Neural crest cell (in vitro differentiated cells): Measurements from ENCODE around the gene SMPD2. TPM values are rescaled to one million over a fixed set of nuclear protein-coding genes. Genes with fewer than 3 reads are reported as not detected.
A peak's percentile ranks its signal among the peaks of the same experiment; 100 is the strongest.

Source experiments
- DNase-seq: peaks from one replicate; pipeline ENCODE4 v3.0.0; 2021; ENCODE audit warnings: low read depth, mixed read lengths, low spot score
- H3K27ac Mint-ChIP-seq: one replicate; pipeline ENCODE4 v1.8.0; 2021; ENCODE audit warnings: mild to moderate bottlenecking, mixed read lengths; ENCODE audit not compliant: unreplicated experiment
- H3K27me3 Mint-ChIP-seq: 2 replicates; pipeline ENCODE4 v1.8.0; 2021; ENCODE audit warnings: low read depth, mild to moderate bottlenecking, mixed read lengths
- H3K36me3 Mint-ChIP-seq: 2 replicates; pipeline ENCODE4 v1.8.0; 2021; ENCODE audit warnings: low read depth, mild to moderate bottlenecking, mixed read lengths
- H3K4me1 Mint-ChIP-seq: 2 replicates; pipeline ENCODE4 v1.8.0; 2021; ENCODE audit warnings: mixed read lengths
- H3K4me3 Mint-ChIP-seq: one replicate; pipeline ENCODE4 v1.8.0; 2021; ENCODE audit warnings: mild to moderate bottlenecking, mixed read lengths
- H3K9me3 Mint-ChIP-seq: 2 replicates; pipeline ENCODE4 v1.8.0; 2021; ENCODE audit warnings: mixed read lengths
- total RNA-seq: library from RNA; stranded (reverse); gene quantifications from 2 replicates; pipeline ENCODE4 v1.2.1, GENCODE V29; 2021
- TF ChIP-seq, protein P1 (sequence below): fragments of 200-600 bp; sonication (generic); conservative IDR thresholded peaks from 2 replicates; pipeline ENCODE4 v1.5.0; 2021; ENCODE audit warnings: antibody characterized with exemption, mild to moderate bottlenecking

The SMPD2 gene
- total RNA-seq, 1 donor from 2014 or later = 9.7 TPM

DNA sequence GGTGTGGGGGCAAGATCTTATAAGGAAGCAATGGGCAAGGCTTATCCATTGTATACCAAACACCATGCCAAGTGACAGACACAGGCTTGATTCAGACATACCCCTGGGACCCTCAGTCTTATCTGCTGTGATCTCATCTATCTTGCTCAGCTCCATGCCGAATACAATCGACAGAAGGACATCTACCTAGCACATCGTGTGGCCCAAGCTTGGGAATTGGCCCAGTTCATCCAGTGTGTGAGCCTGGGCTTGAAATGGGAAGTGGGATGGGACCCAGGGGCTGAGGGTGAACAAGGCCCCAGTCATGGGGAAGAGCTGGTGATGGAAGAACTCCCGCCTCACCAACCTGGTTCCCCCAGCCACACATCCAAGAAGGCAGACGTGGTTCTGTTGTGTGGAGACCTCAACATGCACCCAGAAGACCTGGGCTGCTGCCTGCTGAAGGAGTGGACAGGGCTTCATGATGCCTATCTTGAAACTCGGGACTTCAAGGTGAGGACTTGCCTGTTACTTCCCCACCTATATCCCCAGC lies 1.9 kb downstream of the SMPD2 start:
- Mint-ChIP-seq H3K4me3 (peak overlapping the region; percentile 97), H3K4me1 (peaks cover 19% of the 10 kb centered on the region), H3K27me3 (no peaks in the 10 kb centered on the region), H3K27ac (no peak overlapping the region), H3K36me3 (peaks cover 5% of the 10 kb centered on the region), H3K9me3 (no peaks in the 10 kb centered on the region)
- TF ChIP-seq, protein P1, sequence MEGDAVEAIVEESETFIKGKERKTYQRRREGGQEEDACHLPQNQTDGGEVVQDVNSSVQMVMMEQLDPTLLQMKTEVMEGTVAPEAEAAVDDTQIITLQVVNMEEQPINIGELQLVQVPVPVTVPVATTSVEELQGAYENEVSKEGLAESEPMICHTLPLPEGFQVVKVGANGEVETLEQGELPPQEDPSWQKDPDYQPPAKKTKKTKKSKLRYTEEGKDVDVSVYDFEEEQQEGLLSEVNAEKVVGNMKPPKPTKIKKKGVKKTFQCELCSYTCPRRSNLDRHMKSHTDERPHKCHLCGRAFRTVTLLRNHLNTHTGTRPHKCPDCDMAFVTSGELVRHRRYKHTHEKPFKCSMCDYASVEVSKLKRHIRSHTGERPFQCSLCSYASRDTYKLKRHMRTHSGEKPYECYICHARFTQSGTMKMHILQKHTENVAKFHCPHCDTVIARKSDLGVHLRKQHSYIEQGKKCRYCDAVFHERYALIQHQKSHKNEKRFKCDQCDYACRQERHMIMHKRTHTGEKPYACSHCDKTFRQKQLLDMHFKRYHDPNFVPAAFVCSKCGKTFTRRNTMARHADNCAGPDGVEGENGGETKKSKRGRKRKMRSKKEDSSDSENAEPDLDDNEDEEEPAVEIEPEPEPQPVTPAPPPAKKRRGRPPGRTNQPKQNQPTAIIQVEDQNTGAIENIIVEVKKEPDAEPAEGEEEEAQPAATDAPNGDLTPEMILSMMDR = no peak
- no peak for DNase-seq

DNA sequence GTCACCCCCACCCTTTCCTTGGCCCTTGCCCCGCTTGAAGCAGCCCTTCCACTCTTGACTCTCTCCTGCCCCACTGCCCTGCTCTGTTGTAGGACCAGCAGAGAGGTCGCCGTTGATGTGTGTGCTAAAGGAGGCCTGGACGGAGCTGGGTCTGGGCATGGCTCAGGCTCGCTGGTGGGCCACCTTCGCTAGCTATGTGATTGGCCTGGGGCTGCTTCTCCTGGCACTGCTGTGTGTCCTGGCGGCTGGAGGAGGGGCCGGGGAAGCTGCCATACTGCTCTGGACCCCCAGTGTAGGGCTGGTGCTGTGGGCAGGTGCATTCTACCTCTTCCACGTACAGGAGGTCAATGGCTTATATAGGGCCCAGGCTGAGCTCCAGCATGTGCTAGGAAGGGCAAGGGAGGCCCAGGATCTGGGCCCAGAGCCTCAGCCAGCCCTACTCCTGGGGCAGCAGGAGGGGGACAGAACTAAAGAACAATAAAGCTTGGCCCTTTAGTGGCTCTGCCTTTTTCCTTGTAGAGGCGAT lies 3.0 kb downstream of the SMPD2 start:
- Mint-ChIP-seq H3K4me1 (peaks cover 19% of the 10 kb centered on the region), H3K9me3 (no peaks in the 10 kb centered on the region), H3K27ac (no peak overlapping the region), H3K36me3 (peaks cover 5% of the 10 kb centered on the region), H3K27me3 (no peaks in the 10 kb centered on the region), H3K4me3 (peak overlapping the region; percentile 97)
- TF ChIP-seq, protein P1 = no peak
- DNase-seq = no peak

DNA sequence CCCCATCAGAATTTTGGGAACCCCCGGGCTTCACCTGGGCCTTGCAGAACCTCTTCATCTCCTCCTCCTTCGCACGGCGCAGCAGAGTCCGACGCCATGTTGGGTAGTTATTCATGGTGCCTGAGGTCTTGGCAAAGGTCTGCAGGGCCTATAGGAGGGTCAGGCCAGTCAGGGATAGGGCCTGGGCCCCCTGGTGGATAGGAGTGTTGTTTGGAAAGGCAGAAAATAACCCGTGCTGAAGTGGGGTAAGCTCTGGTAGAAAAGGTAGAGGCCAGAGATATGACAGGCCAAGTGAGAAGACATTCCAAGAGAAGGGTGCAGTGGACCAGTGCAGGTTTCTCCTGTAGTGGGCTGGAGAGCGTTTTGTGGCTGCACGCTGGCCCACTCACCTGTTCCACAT lies 4.9 kb downstream of the SMPD2 start:
- Mint-ChIP-seq H3K9me3 (no peaks in the 10 kb centered on the region), H3K27me3 (no peaks in the 10 kb centered on the region), H3K27ac (no peak overlapping the region), H3K4me1 (peaks cover 11% of the 10 kb centered on the region), H3K36me3 (peaks cover 5% of the 10 kb centered on the region), H3K4me3 (peak overlapping the region; percentile 62)
- TF ChIP-seq, protein P1 = peak; percentile 14
- no peak for DNase-seq

DNA sequence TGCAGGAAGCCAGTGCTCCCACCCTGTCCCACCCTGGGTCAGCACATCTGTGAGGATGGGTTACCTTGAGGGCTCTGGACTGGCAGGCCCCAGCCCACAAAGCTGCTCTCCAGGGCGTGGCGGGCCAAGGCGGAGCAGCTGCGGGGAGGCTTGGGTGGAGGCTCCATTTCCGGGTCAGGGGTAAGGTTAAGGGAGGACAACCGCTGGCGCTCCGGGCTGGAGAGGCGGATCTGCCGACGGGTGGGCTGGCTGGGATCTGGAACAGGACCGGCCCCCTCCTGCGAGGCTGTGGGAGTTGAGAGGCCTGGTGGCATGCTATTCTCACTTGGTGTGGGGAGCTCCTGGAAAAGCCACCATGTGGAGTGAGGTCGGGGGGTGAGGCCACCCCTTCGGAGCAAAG lies 5.5 kb downstream of the SMPD2 start:
- H3K4me1 Mint-ChIP-seq = peaks cover 10% of the 10 kb centered on the region
- DNase-seq = no peak
- no peaks in the 10 kb centered on the region for H3K27me3 Mint-ChIP-seq
- no peaks in the 10 kb centered on the region for H3K9me3 Mint-ChIP-seq
- H3K27ac Mint-ChIP-seq = peak overlapping the region; percentile 67
- TF ChIP-seq, protein P1 = no peak
- H3K4me3 Mint-ChIP-seq = no peak overlapping the region
- H3K36me3 Mint-ChIP-seq = peaks cover 5% of the 10 kb centered on the region

DNA sequence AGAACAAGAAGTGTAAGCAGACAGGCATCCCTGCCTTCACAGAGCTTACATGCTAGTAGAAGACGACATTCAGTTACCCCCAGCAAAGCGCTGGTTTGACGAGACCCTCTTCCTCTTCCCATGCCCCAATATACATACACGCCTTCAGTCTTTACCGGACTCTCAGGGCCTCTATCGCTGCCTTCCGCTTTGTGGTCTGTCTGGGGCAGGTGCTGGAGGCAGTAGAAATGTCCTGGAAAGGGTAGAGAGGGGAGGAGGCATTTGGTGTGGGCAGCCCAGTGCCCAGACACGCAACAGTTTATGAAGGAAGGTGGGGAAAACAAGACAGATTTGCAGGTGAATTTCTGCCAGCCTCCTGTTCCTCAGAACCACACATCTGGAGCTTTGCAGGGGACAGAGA lies 6.0 kb downstream of the SMPD2 start:
- DNase-seq = no peak
- H3K9me3 Mint-ChIP-seq = no peaks in the 10 kb centered on the region
- TF ChIP-seq, protein P1 = no peak
- peaks cover 5% of the 10 kb centered on the region for H3K4me1 Mint-ChIP-seq
- no peaks in the 10 kb centered on the region for H3K27me3 Mint-ChIP-seq
- H3K4me3 Mint-ChIP-seq = peak overlapping the region; percentile 44
- peak overlapping the region; percentile 62 for H3K27ac Mint-ChIP-seq
- peaks cover 5% of the 10 kb centered on the region for H3K36me3 Mint-ChIP-seq
